AG04450 (cell line): ENCODE data around the gene SPAG6. TPM values are rescaled to one million over a fixed set of nuclear protein-coding genes. Genes with fewer than 3 reads are reported as not detected.

Experiments used
- CTCF ChIA-PET: fragments of 300-600, 350-600 bp; formaldehyde crosslinking; extraction: SDS; loops from one replicate; lab custom pipeline; 2022; ENCODE audit warnings: antibody characterized with exemption, inconsistent platforms; lab: Charles Lee
- POLR2A ChIA-PET: fragments of 350-600 bp; formaldehyde crosslinking; extraction: SDS; loops from one replicate; lab custom pipeline; 2021; ENCODE audit warnings: antibody characterized with exemption, inconsistent platforms; lab: Yijun Ruan, JAX
- DNase-seq: peaks from one replicate; pipeline ENCODE4 v3.0.0-alpha.2; 2011; ENCODE audit warnings: low read depth, low spot score
- H3K27ac ChIP-seq: one replicate; pipeline ENCODE4 v1.5.1; 2012; ENCODE audit warnings: low read depth, low read length, control low read depth
- H3K27me3 ChIP-seq: one replicate; pipeline ENCODE4 v1.6.0; 2012; ENCODE audit warnings: low read length; ENCODE audit not compliant: control insufficient read depth, insufficient read depth
- H3K4me3 ChIP-seq: 2 replicates; pipeline ENCODE4 v1.5.1; 2011; ENCODE audit warnings: mild to moderate bottlenecking, low read depth, low read length, control low read depth
- H3K9me3 ChIP-seq: 2 replicates; pipeline ENCODE4 v1.5.1; 2012; ENCODE audit warnings: low read length; ENCODE audit not compliant: control insufficient read depth, insufficient read depth
- CTCF ChIP-seq: IDR thresholded peaks from 2 replicates; pipeline ENCODE4 v1.5.1; 2011; ENCODE audit warnings: low read depth, low read length, control low read depth, inconsistent platforms
- polyA plus RNA-seq: library from polyadenylated mRNA; depleted of rRNA; stranded (reverse); fragments of >200 nt; gene quantifications from 2 replicates; pipeline ENCODE4 v1.2.3, GENCODE V29; 2011

The SPAG6 gene
- polyA plus RNA-seq, 1 experiment: not detected

- CTCF ChIA-PET: no interaction called here
- no peak for TF ChIP-seq CTCF
- no peak for DNase-seq
- POLR2A ChIA-PET: no interaction called here
- Histone ChIP-seq H3K9me3 (peaks cover 7% of the 10 kb centered on the region; the same call in 1 of the 2 replicates), H3K27ac (no peak overlapping the region), H3K4me3 (no peak overlapping the region), H3K27me3 (no peaks in the 10 kb centered on the region)
Observed at GRCh38 chr10:22434521-22434920, 89.2 kb downstream of the SPAG6 start.

GRCh38 chr10:22435650-22436049 lies 90.4 kb downstream of the SPAG6 start:
- POLR2A ChIA-PET: no interaction called here
- Histone ChIP-seq H3K27me3 (no peaks in the 10 kb centered on the region), H3K9me3 (peaks cover 7% of the 10 kb centered on the region; the same call in 1 of the 2 replicates), H3K27ac (no peak overlapping the region), H3K4me3 (no peak overlapping the region)
- CTCF ChIA-PET: no interaction called here
- TF ChIP-seq CTCF: no peak
- DNase-seq: no peak

- TF ChIP-seq CTCF: no peak
- Histone ChIP-seq H3K9me3 (peaks cover 7% of the 10 kb centered on the region; the same call in 1 of the 2 replicates), H3K4me3 (peak overlapping the region; percentile 74), H3K27ac (peak overlapping the region; percentile 21), H3K27me3 (no peaks in the 10 kb centered on the region)
- ChIA-PET POLR2A (interaction anchor here (0.8 to 2.1 kb wide), 8 partner anchors 9 to 208 kb away, joined by 3 to 13 read pairs (median 4); partner anchors contain the start of gene COMMD3), CTCF (interaction anchor here (1.3 kb wide), 1 partner anchor 552 kb away, joined by 3 read pairs; no protein-coding TSS in a partner anchor)
- DNase-seq: no peak
Observed at GRCh38 chr10:22436526-22436892, 91.2 kb downstream of the SPAG6 start.

DNA sequence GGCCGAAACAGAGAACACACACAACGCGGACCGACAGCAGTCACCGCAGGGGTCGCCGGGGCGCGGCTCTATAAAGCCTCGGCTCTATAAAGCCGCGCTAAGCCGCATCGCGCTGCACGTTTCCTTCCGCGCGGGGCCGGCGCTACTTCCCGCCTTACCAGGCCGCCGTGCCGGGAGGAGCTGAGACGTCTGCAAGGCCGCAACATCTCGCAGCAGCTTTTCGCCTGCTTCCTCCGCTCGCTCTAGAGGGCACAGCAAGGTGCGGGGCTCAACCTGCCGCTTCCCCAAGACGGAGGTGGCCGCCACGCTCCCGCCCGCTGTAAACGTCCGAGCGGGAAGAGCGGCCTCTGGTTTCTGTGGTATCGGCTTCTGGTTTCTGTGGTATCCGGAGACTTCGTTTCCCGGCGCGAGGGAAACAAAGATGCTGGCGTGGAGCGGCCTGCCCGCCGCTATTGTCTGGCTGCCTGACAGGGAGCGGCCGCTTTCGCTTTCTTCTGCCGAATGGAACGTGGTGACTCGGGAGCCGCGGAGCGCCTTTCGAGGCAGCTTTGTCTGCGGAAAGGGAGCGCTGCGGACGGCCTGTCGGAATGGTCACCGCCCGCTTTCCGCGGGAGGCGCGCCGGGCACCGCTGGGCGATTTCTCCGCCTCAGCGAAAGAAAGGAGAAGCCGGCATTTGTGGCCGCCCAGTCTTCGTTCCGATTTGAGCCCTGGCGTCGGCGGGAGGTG lies 91.8 kb downstream of the SPAG6 start:
- H3K27me3 ChIP-seq: no peaks in the 10 kb centered on the region
- DNase-seq: peak; percentile 90
- POLR2A ChIA-PET: interaction anchor here (0.6 to 2.1 kb wide), 9 partner anchors 9 to 806 kb away, joined by 3 to 13 read pairs (median 5); partner anchors contain the start of gene COMMD3

More for the DNA sequence above, 91.8 kb downstream of the SPAG6 start:
- CTCF ChIA-PET: interaction anchor here (0.6 to 1.3 kb wide), 3 partner anchors 148 to 551 kb away, joined by 3 to 5 read pairs (median 3); no protein-coding TSS in a partner anchor
- Histone ChIP-seq H3K27ac (peak overlapping the region; percentile 99), H3K9me3 (peaks cover 7% of the 10 kb centered on the region; the same call in 1 of the 2 replicates), H3K4me3 (peak overlapping the region; percentile 74)
- TF ChIP-seq CTCF: 0 out of 2 replicates have a peak, but pooled peaks have one; percentile 5
